Keratinocyte (primary cell): ENCODE results near the gene NYAP2. TPM values are rescaled to one million over a fixed set of nuclear protein-coding genes. Genes with fewer than 3 reads are reported as not detected.

Source experiments
- DNase-seq: peaks from one replicate; pipeline ENCODE4 v3.0.0-alpha.2; 2011; ENCODE audit warnings: low read depth, missing footprints, low spot score
- FAIRE-seq: peaks from 2 replicates; lab custom pipeline; 2011; peaks lifted over from hg19 to GRCh38; lab: Jason Lieb, UNC
- H2AFZ ChIP-seq: 2 replicates; pipeline ENCODE4 v1.6.0; 2012; ENCODE audit warnings: low read length, control low read depth, inconsistent platforms; ENCODE audit not compliant: control insufficient read depth
- H3K27ac ChIP-seq: 2 replicates; pipeline ENCODE4 v1.5.1; 2011; ENCODE audit warnings: low read length; ENCODE audit not compliant: control insufficient read depth, insufficient read depth
- H3K27me3 ChIP-seq: 3 replicates; pipeline ENCODE4 v1.6.0; 2011; ENCODE audit warnings: low read length; ENCODE audit not compliant: control insufficient read depth, insufficient read depth; ENCODE audit errors: extremely low read depth
- H3K36me3 ChIP-seq, 2 experiments: 2 replicates in 1 of 2; 3 replicates in 1 of 2; pipeline ENCODE4 v1.5.1; 2011; ENCODE audit warnings: low read length in 2 of 2, mild to moderate bottlenecking in 1 of 2; ENCODE audit not compliant: control insufficient read depth in 2 of 2, insufficient read depth in 2 of 2; ENCODE audit errors: extremely low read depth in 1 of 2
- H3K4me1 ChIP-seq: 3 replicates; pipeline ENCODE4 v1.5.1; 2011; ENCODE audit warnings: low read length; ENCODE audit not compliant: control insufficient read depth, insufficient read depth; ENCODE audit errors: extremely low read depth
- H3K4me2 ChIP-seq: 3 replicates; pipeline ENCODE4 v1.6.0; 2011; ENCODE audit warnings: low read depth, low read length; ENCODE audit not compliant: control insufficient read depth, insufficient read depth; ENCODE audit errors: extremely low read depth
- H3K4me3 ChIP-seq, 3 experiments: fragments of 200-600 bp in 1 of 3; sonication (generic) in 1 of 3; 2 replicates in 2 of 3; 3 replicates in 1 of 3; pipeline ENCODE4 v1.5.1; 2011 to 2016; ENCODE audit warnings: low read length in 3 of 3, mild to moderate bottlenecking in 3 of 3, control low read depth in 2 of 3, inconsistent platforms in 1 of 3, low read depth in 1 of 3, mixed read lengths in 1 of 3, mixed run types in 1 of 3, moderate library complexity in 1 of 3; ENCODE audit not compliant: control insufficient read depth in 2 of 3, insufficient read depth in 2 of 3; ENCODE audit errors: extremely low read depth in 1 of 3
- H3K79me2 ChIP-seq: 2 replicates; pipeline ENCODE4 v1.6.0; 2012; ENCODE audit warnings: low read length; ENCODE audit not compliant: control insufficient read depth, insufficient read depth
- H3K9ac ChIP-seq: 3 replicates; pipeline ENCODE4 v1.6.0; 2011; ENCODE audit warnings: low read length; ENCODE audit not compliant: control insufficient read depth, insufficient read depth; ENCODE audit errors: extremely low read depth
- H3K9me1 ChIP-seq: 3 replicates; pipeline ENCODE4 v1.6.0; 2011; ENCODE audit warnings: low read length; ENCODE audit not compliant: control insufficient read depth, insufficient read depth; ENCODE audit errors: extremely low read depth
- H3K9me3 ChIP-seq: 2 replicates; pipeline ENCODE4 v1.5.1; 2012; ENCODE audit warnings: low read depth, low read length; ENCODE audit not compliant: control insufficient read depth
- H4K20me1 ChIP-seq: 3 replicates; pipeline ENCODE4 v1.6.0; 2011; ENCODE audit warnings: low read length; ENCODE audit not compliant: control insufficient read depth, insufficient read depth; ENCODE audit errors: extremely low read depth
- EZH2 ChIP-seq: IDR thresholded peaks from one replicate; pipeline ENCODE4 v1.6.1; 2012; ENCODE audit warnings: inconsistent platforms, mild to moderate bottlenecking, low read length, moderate library complexity
- dilution Hi-C: fragments of 300-500 bp; cut with MboI; formaldehyde crosslinking; loops from one replicate; pipeline ENCODE4 v1.7.0; 2020; ENCODE audit warnings: low sequenced_read_pairs; ENCODE audit not compliant: extremely low pct_ligation_motif_present
- polyA plus RNA-seq, 5 experiments: library from polyadenylated mRNA; depleted of rRNA in 3 of 5; stranded (reverse) in 3 of 5; stranded (forward) in 1 of 5; unstranded in 1 of 5; fragments of >200 nt; gene quantifications; 1 replicate in 1 of 5; 2 replicates in 3 of 5; 3 replicates in 1 of 5; pipeline versions ENCODE4 v1.2.1 to v1.2.3, GENCODE V29; 2011 to 2012; ENCODE audit warnings: missing spikeins in 2 of 5, low read depth in 1 of 5, low replicate concordance in 1 of 5
- TF ChIP-seq, protein P1 (sequence below), 3 experiments: IDR thresholded peaks in 1 of 3; conservative IDR thresholded peaks in 1 of 3; optimal IDR thresholded peaks in 1 of 3; 2 replicates in 2 of 3; 3 replicates in 1 of 3; pipeline versions ENCODE3 to v1.5.1; 2011; ENCODE audit warnings: low read length in 3 of 3, mild to moderate bottlenecking in 3 of 3, moderate library complexity in 2 of 3, control low read depth in 1 of 3, inconsistent platforms in 1 of 3; ENCODE audit not compliant: insufficient read depth in 2 of 3; ENCODE audit errors: extremely low read depth in 1 of 3

Gene NYAP2
- polyA plus RNA-seq, 1 donor (not counting 4 experiments of a cell fraction or from before 2014, with no cell fraction given), result not detected

DNA sequence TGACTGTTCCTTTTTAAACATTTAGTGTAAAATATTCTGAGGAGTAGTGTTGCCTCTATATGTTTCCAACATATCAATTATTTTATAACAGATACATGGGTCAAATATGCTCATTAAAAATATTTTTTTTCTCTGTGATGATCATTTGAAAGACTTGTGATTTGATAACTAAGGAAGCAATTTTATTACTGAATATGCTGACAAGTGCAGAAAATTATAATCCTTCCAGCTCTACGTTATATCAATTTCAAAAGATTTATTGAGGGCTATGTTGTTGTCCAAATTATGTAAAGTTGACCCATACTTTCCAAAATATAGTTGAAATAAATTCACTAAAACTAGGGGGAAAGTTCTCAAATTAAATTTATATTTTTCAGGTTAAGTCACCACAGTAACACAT, 290.6 kb downstream of the NYAP2 start:
- Histone ChIP-seq H4K20me1 (no peaks in the 10 kb centered on the region), H3K79me2 (no peaks in the 10 kb centered on the region), H3K36me3 (no peaks in the 10 kb centered on the region), H3K4me3 (no peak overlapping the region), H3K4me1 (no peaks in the 10 kb centered on the region), H3K9me3 (no peaks in the 10 kb centered on the region), H3K27ac (no peak overlapping the region), H3K27me3 (no peaks in the 10 kb centered on the region), H3K4me2 (no peak overlapping the region), H3K9me1 (no peaks in the 10 kb centered on the region), H3K9ac (no peak overlapping the region), H2AFZ (no peak overlapping the region)
- no peak for FAIRE-seq
- TF ChIP-seq, protein P1, sequence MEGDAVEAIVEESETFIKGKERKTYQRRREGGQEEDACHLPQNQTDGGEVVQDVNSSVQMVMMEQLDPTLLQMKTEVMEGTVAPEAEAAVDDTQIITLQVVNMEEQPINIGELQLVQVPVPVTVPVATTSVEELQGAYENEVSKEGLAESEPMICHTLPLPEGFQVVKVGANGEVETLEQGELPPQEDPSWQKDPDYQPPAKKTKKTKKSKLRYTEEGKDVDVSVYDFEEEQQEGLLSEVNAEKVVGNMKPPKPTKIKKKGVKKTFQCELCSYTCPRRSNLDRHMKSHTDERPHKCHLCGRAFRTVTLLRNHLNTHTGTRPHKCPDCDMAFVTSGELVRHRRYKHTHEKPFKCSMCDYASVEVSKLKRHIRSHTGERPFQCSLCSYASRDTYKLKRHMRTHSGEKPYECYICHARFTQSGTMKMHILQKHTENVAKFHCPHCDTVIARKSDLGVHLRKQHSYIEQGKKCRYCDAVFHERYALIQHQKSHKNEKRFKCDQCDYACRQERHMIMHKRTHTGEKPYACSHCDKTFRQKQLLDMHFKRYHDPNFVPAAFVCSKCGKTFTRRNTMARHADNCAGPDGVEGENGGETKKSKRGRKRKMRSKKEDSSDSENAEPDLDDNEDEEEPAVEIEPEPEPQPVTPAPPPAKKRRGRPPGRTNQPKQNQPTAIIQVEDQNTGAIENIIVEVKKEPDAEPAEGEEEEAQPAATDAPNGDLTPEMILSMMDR (optimal IDR thresholded peaks at IDR 0.05 in 1 of 3, IDR thresholded peaks at IDR 0.05 in 1 of 3, conservative IDR thresholded peaks at IDR 0.05 in 1 of 3; ENCODE audit: extremely low read depth in 1 of 3, insufficient read depth in 2 of 3, low read length in 3 of 3), result no peak
- TF ChIP-seq EZH2, result no peak
- dilution Hi-C loops, result no loop called here
- DNase-seq, result no peak

DNA sequence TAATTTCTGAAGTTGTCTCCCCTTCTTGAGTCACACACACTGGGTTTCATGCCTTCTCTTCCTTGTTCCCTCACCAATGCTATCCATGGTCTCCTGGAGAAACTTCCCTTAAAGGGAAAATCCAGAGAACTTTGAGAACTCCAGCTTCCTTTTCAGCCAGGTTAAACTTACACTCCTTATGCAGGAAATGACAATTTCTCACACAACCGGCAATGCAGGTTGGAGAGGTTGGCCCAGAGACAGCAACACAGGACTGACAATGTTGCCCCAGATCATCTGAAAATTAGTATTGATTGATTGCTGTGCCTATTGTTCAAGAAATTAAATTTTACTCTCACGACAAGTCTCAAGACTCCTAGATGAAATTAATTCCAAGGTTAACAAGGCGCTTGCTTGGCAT, 292.2 kb downstream of the NYAP2 start:
- Histone ChIP-seq H3K79me2 (no peaks in the 10 kb centered on the region), H3K36me3 (no peaks in the 10 kb centered on the region), H3K4me2 (no peak overlapping the region), H3K9me3 (no peaks in the 10 kb centered on the region), H3K27ac (no peak overlapping the region), H3K9ac (no peak overlapping the region), H3K4me3 (no peak overlapping the region), H3K27me3 (no peaks in the 10 kb centered on the region), H2AFZ (peak overlapping the region; percentile 44), H3K4me1 (no peaks in the 10 kb centered on the region), H4K20me1 (no peaks in the 10 kb centered on the region), H3K9me1 (no peaks in the 10 kb centered on the region)
- no peak for DNase-seq
- TF ChIP-seq EZH2, result no peak
- TF ChIP-seq, protein P1 (optimal IDR thresholded peaks at IDR 0.05 in 1 of 3, IDR thresholded peaks at IDR 0.05 in 1 of 3, conservative IDR thresholded peaks at IDR 0.05 in 1 of 3; ENCODE audit: extremely low read depth in 1 of 3, insufficient read depth in 2 of 3, low read length in 3 of 3), result no peak
- dilution Hi-C loops, result no loop called here
- no peak for FAIRE-seq
